RCC 7860 (cell line): ENCODE measurements around the gene HBG1.
"Not testable (repeated sequence)": the region's sequence is repeated elsewhere in the genome, so short reads cannot be mapped to it uniquely, and the experiment has no call there.

Experiments
- DNase-seq: peaks from one replicate; pipeline ENCODE4 v3.0.0-alpha.2; 2015; ENCODE audit warnings: low spot score
- FAIRE-seq: peaks from 2 replicates; lab custom pipeline; 2012; peaks lifted over from hg19 to GRCh38; lab: Jason Lieb, UNC

Gene HBG1

DNA sequence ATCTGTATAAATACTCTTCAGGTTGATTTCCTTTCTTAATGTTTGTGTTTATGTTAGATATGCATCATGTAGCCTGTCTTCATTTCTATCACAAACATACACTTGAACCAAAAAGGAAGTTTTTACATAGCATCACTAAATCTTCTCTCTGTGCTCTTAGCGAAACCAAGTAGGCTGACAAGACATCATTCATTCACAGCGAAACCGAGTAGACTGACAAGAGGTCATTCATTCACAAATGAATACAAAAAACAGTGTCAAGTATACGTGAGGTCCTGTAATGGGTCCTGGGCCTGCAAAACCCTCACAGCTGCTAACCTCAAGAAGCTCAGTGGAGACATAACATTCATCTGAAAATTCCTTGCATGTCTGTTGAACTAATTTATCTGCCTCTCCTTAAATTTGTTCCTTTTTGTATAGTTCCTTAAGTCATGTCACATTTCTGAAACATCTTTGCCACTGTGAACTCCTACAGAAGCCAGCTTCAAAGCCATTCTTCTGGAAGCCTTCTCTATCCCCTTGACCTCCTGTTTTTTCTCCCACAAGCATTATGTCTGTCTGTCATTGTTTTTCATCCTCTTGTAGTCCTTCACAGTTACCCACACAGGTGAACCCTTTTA is 29.9 kb upstream of the HBG1 start:
- DNase-seq (no peak), FAIRE-seq (no peak)

- no peak for FAIRE-seq
- no peak for DNase-seq
Observed at GRCh38 chr11:5277807-5278382, 28.2 kb upstream of the HBG1 start.

DNA sequence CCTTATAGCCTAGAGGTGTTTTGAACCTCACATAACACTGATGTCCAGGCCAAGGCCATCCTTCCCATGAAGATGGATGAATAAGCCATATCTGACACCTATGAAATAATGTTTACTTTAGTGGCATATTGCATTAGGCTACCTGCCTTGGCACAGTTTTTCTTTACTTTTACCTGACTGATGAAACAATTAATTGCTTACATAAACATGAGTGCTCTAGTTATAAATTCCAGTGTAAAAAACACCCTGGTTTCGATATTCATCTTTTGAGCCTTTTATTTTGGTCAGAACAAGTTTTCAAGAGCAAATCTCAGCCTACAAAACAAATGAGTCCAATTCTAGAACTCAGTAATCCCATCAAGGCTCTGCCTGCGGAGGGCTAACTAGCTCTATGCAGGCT is 27.0 kb upstream of the HBG1 start:
- FAIRE-seq (no peak), DNase-seq (no peak)

DNA sequence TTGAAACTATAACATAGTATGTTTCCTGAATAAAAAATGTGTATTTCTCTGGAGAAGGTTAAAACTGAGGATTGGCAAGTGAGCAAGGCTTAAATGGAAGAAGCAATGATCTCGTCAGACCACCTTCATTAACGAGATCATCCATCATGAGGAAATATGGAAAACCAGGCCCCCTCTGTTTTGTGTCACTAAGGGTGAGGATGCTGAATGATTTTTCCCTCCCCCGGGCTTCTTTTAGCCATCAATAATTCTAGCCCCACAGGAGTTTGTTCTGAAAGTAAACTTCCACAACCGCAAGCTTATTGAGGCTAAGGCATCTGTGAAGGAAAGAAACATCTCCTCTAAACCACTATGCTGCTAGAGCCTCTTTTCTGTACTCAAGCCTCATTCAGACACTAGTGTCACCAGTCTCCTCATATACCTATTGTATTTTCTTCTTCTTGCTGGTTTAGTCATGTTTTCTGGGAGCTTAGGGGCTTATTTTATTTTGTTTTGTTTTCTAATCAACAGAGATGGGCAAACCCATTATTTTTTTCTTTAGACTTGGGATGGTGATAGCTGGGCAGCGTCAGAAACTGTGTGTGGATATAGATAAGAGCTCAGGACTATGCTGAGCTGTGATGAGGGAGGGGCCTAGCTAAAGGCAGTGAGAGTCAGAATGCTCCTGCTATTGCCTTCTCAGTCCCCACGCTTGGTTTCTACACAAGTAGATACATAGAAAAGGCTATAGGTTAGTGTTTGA is 25.9 kb upstream of the HBG1 start:
- FAIRE-seq: no peak
- no peak for DNase-seq

- DNase-seq (no peak), FAIRE-seq (no peak)
Observed at GRCh38 chr11:5274395-5274794, 24.7 kb upstream of the HBG1 start.

GRCh38 chr11:5272395-5273017 is 22.8 kb upstream of the HBG1 start:
- DNase-seq (no peak), FAIRE-seq (no peak)

- no peak for DNase-seq
- no peak for FAIRE-seq
Observed at GRCh38 chr11:5269715-5270147, 20.1 kb upstream of the HBG1 start, which contains the start of gene HBE1. Gene HBE1, minus strand, starts transcription at chr11:5269945. Its CDS starts 55 bp downstream, at chr11:5269890.

DNA sequence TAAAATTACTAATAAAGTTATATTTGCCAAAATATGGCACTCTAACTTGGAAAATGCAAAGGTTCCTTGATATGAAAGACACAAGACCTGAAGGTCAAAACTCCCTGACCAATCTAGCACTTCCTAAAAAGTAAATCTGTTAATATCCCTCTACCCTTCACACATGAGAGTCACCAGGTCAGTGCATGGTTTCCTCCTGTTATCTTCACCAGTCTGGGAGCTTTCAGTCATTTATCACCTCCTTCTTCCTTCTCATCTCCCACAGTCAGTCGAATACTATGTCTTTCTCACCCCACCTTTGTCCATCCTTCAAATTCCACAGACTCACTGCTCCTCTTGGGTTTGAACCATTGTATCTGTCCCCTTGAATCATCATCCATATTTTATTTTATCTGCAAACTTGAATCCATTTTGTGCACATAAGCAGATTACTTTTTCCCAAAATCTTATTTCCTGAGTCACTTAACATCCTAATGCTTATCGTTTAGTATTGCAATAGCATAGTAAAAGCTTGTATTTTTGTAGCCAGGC is 17.4 kb upstream of the HBG1 start:
- no peak for DNase-seq
- no peak for FAIRE-seq

DNA sequence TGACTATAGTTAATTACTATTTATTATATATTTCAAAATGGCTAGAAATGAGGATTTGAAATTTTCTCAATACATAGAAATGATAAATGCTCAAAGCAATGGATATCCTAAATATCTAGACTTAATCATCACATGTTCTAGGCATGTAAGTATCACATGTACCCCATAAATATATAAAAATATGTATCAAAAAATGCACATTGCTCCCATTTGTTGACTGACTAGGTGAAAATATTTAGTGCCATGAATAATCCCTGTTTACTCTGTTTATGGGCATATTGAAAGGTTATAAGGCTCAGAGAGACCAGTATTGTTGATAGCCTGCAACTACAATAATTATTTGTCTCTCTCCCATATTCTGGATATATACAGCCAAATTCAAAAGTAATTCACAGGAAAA is 17.0 kb upstream of the HBG1 start:
- FAIRE-seq: no peak

GRCh38 chr11:5265832-5266231 is 16.2 kb upstream of the HBG1 start:
- DNase-seq (no peak), FAIRE-seq (no peak)

More for the DNA sequence above, 17.0 kb upstream of the HBG1 start:
- DNase-seq: no peak

- DNase-seq: no peak
- no peak for FAIRE-seq
Observed at GRCh38 chr11:5258543-5259262, 9.0 kb upstream of the HBG1 start.

- DNase-seq (no peak), FAIRE-seq (no peak)
Observed at GRCh38 chr11:5257296-5257695, 7.6 kb upstream of the HBG1 start.

DNA sequence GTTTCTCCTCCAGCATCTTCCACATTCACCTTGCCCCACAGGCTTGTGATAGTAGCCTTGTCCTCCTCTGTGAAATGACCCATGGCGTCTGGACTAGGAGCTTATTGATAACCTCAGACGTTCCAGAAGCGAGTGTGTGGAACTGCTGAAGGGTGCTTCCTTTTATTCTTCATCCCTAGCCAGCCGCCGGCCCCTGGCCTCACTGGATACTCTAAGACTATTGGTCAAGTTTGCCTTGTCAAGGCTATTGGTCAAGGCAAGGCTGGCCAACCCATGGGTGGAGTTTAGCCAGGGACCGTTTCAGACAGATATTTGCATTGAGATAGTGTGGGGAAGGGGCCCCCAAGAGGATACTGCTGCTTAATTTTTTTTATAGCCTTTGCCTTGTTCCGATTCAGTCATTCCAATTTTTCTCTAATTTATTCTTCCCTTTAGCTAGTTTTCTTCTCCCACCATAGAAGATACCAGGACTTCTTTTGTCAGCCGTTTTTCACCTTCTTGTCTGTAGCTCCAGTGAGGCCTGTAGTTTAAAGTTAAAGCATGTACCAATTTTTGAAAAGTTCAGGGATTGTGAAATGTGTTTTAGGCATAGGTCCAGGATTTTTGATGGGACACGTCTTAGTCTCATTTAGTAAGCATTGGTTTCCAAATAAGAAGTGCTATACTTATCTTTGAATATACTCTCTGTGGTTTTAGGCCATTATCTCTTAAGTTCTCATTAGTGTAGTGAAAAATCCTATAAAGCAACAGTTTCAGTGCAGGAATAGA is 5.2 kb upstream of the HBG1 start, which contains the start of gene HBG2:
HBG2 (minus strand) TSS at position 136 of the 768 bp plus-strand sequence; CDS start at position 83, 53 bp downstream.
- not testable (repeated sequence) for FAIRE-seq, DNase-seq

- not testable (repeated sequence) for FAIRE-seq, DNase-seq
Observed at GRCh38 chr11:5254023-5254422, 4.4 kb upstream of the HBG1 start.

DNA sequence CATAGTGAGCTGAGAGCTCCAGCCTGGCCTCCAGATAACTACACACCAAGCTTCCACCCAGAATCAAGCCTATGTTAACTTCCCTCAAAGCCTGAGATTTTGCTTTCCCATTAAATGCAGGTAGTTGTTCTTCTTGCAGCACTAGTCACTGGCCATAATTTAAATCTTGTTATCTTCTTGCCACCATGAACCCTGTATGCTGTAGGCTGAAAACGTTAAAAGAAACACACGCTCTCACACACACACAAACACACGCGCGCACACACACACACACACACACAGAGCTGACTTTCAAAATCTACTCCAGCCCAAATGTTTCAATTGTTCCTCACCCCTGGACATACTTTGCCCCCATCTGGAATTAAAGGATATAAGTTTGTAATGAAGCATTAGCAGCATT is 3.8 kb upstream of the HBG1 start:
- FAIRE-seq, DNase-seq: not testable (repeated sequence)

DNA sequence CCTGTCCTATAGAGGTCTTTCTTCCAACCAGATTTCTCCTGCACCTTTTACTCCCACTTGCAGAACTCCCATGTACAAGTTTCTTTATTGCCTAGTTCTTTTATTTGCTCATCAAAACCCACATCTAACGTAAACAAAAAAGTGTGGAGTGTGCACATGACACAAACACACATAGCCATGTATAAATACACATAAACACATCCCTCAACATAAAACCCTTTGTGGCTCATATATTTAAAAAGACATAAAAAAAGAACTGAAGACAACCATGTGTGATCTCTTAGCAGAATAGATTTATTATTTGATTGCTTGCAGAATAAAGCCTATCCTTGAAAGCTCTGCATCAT is 3.2 kb upstream of the HBG1 start:
- FAIRE-seq (no peak), DNase-seq (no peak)

GRCh38 chr11:5252192-5252918 is 2.7 kb upstream of the HBG1 start:
- FAIRE-seq (no peak), DNase-seq (no peak)

- DNase-seq (no peak), FAIRE-seq (no peak)
Observed at GRCh38 chr11:5251746-5252145, 2.1 kb upstream of the HBG1 start.

DNA sequence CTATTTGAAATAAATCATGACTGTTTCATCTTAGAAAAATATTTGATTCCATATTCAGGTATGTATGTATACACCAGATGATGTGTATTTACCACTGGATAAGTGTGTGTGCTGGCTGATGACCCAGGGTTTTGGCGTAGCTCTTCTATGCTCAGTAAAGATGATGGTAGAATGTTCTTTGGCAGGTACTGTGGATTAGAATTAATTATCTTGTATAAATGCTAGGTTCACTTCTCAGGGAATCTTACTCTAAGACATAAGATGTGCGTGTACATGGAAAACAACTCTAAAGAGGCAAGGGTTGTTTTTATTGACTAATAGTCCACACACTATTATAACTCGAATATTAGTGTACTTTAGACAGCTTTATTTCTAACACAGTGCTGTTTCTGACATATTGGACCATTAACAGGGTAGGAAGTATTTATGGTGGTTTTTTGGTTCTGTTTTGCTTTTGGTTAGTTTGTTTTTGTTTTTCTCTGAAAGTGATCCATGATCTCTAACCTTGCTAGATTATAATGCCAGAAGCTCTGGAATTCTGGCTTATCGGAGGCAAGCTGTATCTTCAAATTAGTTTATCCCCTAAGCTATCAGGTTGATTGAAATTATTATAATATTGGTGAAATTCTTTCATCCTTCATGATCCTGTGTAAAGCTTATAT is 1.0 kb upstream of the HBG1 start:
- DNase-seq: no peak
- FAIRE-seq: no peak
